ENCODE data around the gene EFNB1. TPM values are rescaled to one million over a fixed set of nuclear protein-coding genes. Genes with fewer than 3 reads are reported as not detected.
"Not testable (repeated sequence)": the region's sequence is repeated elsewhere in the genome, so short reads cannot be mapped to it uniquely, and the experiment has no call there.

The EFNB1 gene
- 100 to 1,000 TPM in 3 of 4 donors, 10 to 100 TPM in 1; 98.2 to 132 (median 117) TPM for polyA plus RNA-seq (ENCODE audit: insufficient read length in 4 of 4)

DNA sequence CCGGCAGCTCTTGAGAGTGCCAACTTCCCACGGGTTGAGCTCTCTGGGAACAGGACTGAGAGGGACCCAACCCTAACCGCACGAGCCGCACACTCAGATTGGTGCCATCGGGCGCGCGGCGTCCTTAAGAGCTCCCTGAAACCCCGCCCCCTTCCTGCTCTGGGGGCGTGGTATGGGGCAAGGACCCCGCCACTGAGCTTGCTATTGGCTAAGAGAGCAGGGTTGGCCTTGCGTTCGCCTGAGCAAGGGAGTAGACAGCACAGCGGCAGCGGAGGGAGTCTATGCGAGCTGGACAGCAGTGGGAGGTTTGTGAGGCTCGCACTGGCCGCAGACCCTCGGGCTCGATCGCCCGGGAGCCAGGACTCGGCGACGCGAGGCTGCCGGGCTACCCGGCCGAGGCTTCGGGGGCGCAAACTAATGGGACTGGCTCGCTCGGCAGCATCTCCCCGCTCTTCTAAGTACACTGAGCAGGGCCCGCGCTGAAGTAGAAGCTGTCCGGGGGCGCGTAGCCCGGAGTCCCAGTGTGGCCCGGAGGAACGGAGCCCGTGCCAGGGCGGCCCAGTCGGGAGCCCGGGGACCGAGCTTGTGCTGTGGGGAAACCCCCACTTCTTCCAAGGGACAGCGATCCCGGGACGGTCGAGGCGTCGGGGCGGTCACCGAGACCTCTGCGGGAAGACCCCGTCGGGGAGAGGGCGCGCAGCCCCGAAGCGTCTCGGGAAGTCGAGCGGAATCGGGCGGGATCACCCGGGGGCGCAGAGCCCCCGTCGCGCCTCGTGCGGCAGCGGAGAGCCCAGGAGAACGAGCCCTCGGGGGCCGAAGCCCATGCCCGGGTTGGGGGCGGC is at the start of gene EFNB1:
EFNB1 (plus strand) TSS at position 282 of the 842 bp plus-strand sequence. CDS start 756 bp downstream, outside the sequence.
- DNase-seq (ENCODE audit: low read depth in 4 of 4, low spot score in 3 of 4) = peak; percentile 82 to 91 (median 88)

DNA sequence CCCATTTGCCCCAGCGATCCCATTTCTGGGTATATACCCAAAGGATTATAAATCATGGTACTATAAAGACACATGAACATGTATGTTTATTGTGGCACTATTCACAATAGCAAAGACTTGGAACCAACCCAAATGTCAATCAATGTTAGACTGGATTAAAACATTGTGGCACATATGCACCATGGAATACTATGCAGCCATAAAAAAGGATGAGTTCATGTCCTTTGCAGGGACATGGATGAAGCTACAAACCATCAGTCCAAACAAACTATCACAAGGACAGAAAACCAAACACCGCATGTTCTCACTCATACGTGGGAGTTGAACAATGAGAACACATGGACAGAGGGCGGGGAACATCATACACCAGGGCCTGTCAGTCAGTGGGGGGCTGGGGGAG is 47.5 kb upstream of the EFNB1 start:
- DNase-seq (ENCODE audit: low read depth in 4 of 4, low spot score in 3 of 4) = not testable (repeated sequence)

DNA sequence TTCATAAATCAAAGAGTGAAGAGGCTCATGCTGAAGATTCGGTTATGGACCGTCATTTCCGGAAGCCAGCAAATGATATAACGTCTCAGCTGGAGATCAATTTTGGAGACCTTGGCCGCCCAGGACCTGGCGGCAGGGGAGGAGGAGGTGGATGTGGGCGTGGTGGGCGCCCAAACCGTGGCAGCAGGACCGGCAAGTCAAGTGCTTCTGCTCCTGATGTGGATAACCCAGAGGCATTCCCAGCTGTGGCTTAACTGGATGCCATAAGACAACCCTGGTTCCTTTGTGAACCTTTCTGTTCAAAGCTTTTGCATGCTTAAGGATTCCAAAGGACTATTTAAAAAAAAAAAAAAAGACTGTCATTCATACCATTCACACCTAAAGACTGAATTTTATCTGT is 44.0 kb upstream of the EFNB1 start:
- DNase-seq (ENCODE audit: low read depth in 4 of 4, low spot score in 3 of 4) = no peak

GRCh38 chrX:68786581-68786980 is 42.2 kb upstream of the EFNB1 start:
- not testable (repeated sequence) for DNase-seq (ENCODE audit: low read depth in 4 of 4, low spot score in 3 of 4)

- no peak for DNase-seq (ENCODE audit: low read depth in 4 of 4, low spot score in 3 of 4)
These were observed 38.9 kb upstream of the EFNB1 start for GRCh38 chrX:68789966-68790365.

DNA sequence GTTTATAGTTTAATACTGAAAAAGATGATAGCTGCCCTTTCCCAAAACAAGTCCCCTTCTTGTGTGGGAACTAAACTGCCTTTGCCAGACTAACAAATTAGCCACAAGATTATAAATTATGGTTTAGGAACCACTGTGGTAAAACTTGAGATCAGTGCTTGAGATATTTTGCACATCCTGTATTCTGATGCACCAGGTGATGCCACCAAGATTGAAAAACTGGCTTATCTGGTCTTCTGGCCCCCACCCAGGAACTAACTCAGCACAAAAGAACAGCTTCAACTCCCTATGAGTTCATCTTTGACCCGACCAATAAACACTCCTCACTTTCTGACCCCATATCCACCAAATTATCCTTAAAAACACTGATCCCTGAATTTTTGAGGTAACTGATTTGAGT is 36.7 kb upstream of the EFNB1 start:
- no peak for DNase-seq (ENCODE audit: low read depth in 4 of 4, low spot score in 3 of 4)

DNA sequence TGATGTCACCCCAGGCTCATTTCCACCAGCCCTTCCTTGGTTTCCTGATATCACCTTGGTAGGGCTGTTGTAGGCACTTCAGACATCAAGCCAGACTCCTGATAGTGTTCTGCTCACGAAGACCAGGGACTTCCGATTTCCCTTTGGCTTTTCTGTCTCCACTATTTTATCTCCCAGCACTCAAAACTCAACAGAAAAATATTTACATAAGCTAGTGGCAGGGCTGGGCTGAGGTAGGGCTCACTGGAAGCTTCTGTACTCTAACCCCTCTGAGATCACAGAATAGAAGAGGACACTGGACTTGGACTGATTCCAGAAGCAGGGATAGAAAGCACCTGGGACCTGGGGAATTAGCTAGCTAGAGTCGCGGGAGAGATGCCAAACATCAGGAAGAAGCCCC is 34.4 kb upstream of the EFNB1 start:
- DNase-seq (ENCODE audit: low read depth in 4 of 4, low spot score in 3 of 4) = no peak

- DNase-seq (ENCODE audit: low read depth in 4 of 4, low spot score in 3 of 4) = no peak
These were observed 33.1 kb upstream of the EFNB1 start for GRCh38 chrX:68795741-68796140.

GRCh38 chrX:68798400-68798799 is 30.4 kb upstream of the EFNB1 start:
- not testable (repeated sequence) for DNase-seq (ENCODE audit: low read depth in 4 of 4, low spot score in 3 of 4)

GRCh38 chrX:68801737-68802290 is 27.0 kb upstream of the EFNB1 start:
- DNase-seq (ENCODE audit: low read depth in 4 of 4, low spot score in 3 of 4) = no peak

- no peak for DNase-seq (ENCODE audit: low read depth in 4 of 4, low spot score in 3 of 4)
These were observed 21.0 kb upstream of the EFNB1 start for GRCh38 chrX:68807818-68808217.

DNA sequence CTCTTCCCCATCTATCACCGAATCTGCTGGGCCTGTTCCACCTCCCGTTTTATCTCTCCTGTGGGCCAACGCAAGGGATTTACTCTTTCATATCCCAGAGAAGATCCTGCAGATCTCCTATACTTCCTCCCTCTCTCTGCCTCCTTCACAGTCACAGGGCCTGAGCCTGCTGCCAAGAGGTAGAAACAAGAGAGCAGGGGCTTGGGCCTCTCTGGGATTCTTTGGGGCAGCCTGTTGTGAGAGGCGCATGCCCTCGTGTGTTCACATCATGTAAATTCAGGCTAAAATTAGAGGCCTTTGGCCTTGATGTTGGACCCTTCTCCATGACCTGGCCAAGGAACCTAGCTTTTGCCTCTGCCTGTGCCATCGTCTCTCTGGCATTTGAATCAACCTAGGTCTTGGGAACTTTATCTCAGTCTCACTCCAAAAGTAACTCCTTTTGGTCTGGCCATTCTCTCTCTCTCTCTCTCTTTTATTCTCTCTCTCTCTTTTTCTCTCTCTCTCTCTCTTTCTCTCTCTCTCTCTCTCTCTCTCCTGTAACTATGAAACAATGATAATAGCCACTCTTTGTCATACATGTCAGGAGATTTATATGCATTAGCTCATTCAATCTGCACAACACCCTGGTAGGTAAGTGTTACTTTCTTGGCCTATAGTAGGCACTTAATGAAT is 20.0 kb upstream of the EFNB1 start:
- DNase-seq (ENCODE audit: low read depth in 4 of 4, low spot score in 3 of 4) = no peak

- DNase-seq (ENCODE audit: low read depth in 4 of 4, low spot score in 3 of 4) = no peak
These were observed 8.2 kb upstream of the EFNB1 start for GRCh38 chrX:68820476-68821110.

DNA sequence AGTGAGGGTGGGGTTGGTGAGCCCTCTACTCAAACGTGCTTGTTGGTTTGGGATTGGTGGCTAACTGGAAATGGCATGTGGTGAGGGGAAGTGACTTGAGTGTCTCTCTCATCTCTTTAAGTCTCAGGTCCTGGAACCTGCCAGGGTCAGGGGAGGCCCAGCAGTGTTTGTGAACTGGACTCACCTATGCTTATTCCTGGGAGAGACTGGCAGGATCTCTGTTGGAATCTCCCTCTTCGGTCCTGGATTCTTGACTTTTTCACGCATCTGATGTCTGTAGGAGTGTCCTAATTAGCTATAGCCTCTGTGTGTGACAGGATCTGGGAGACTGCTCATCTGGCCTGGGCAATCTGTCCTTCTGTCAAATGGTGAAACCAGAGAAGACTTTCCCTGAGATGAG is 7.2 kb upstream of the EFNB1 start:
- no peak for DNase-seq (ENCODE audit: low read depth in 4 of 4, low spot score in 3 of 4)

DNA sequence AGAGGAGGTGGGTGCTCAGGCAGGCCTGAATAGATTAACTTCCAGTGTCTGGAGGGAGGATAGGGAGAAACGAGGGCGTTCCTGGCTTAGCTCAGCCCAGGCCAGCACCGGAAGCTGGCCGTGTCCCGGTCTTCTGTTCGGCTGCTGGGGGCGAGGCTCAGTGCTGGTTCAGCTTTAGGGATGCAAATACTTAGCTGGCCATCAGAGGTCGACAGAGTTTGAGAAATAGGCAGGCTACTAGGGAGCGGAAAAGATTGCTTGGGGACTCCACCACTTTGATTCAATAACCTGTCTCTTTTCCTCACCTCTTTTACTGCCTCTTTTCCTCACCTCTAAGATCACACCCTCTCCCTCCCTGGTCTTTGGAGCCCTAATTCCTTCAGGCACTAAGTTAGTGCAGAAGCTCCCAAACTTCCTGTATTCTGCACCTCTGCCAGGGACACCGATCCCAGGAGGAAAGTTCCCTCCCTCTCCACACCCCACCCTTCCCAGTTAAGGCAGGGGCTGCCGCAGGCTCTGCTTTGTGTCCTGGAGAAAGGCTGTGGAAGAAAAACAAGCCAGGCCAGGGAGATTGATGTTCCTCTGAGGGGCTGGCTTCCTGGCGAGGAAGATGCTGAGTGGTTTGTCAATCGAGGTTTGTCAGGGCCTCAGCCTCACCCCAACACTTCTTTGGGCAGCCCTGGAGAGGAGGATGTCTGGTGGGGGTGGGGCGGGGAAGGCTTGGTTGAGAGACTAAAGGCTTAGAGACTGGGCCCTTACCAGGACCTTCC is 6.0 kb upstream of the EFNB1 start:
- DNase-seq (ENCODE audit: low read depth in 4 of 4, low spot score in 3 of 4) = no peak

DNA sequence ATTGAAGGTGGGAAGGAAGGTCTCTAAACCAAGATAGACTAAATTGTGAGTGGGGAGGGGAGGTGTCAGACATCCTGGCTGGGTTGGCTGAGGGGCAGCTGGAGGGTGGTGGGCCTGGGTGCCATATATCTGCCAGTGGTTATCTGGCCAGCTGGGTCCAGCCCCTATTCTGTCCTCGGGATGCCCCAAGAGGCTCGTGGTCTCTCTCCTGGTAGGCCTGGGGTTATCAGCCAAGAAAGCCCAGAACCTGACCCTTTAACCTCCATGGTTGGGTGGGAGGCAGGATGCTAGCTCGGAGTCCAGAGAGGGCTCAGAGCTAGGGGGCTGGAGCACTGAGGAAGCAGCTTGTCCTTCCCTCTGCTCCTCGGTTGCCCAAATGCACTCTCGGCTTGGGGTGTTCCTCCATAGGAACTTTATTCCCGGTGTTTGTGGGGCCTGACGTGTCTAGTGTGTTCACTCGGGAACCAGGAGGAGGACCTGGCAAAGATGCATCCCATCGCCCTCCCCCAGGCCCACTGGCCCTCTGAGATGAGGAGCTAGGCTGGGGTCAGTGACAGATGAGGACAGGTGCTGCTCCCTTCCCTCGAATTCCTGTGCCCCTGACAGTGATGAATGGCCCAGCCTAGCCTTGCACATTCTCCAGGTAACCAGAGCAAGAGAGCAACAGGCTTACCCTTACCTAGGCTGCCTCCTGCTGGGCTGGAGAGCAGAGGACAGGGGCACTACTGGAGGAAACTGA is 5.2 kb upstream of the EFNB1 start:
- no peak for DNase-seq (ENCODE audit: low read depth in 4 of 4, low spot score in 3 of 4)

DNA sequence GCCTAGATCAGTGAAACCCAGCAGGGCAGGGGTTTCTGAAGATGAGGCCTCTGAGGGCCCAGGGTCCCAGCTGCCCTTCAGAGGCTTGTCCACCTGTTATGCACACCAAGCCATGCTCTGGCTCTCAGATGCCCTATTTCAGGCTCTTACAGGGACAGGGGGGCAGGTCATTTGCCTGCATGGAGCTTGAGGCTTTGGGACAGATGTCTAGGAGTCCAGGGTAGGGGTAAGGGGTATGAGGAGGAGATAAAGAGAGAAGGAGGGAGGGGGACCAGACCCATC is 4.7 kb upstream of the EFNB1 start:
- no peak for DNase-seq (ENCODE audit: low read depth in 4 of 4, low spot score in 3 of 4)

DNA sequence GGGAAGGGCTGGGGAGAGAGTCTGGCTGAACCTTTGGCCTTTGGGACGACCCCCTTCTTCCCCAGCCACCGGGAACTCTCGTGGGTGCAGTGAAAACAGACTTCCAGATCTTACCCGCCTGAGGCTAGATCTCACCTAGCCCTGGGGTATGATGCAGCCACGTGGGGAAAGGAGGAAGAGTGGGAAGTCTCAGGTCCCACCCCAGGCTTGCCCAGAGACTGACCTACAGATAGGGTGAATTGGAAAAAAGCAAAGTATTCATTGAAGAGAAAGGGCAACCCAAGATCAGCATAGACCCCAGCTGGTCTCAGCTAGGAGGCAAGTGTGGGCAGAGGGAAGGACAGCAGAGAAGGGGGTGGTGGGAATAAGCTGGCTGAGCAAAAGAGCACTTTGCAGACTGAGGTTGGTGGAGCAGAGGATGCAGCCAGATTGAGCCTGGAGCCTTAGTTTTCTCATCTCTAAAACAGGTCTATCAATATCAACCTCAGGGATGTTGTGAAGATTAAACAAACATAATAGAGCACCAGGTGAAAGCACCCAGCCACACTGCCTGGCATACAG is 4.2 kb upstream of the EFNB1 start:
- no peak for DNase-seq (ENCODE audit: low read depth in 4 of 4, low spot score in 3 of 4)

GRCh38 chrX:68826113-68826980 is 2.5 kb upstream of the EFNB1 start:
- no peak for DNase-seq (ENCODE audit: low read depth in 4 of 4, low spot score in 3 of 4)
